ENCODE results near the gene ATP10D.

Gene ATP10D

GRCh38 chr4:47561331-47561730 lies 76.3 kb downstream of the ATP10D start:
- Histone ChIP-seq H2AFZ (ENCODE audit: low read length) (no peak overlapping the region), H3K27ac (ENCODE audit: low read depth, low read length, poor library complexity, severe bottlenecking) (no peak overlapping the region), H3K79me2 (ENCODE audit: insufficient read depth, low read length) (no peaks in the 10 kb centered on the region), H3K9me2 (ENCODE audit: low read depth, low read length) (no peaks in the 10 kb centered on the region), H3K27me3 (ENCODE audit: insufficient read depth, low read length) (no peaks in the 10 kb centered on the region), H4K20me1 (ENCODE audit: insufficient read depth, low read length) (no peaks in the 10 kb centered on the region), H3K9me3 (ENCODE audit: low read length) (no peaks in the 10 kb centered on the region), H3K4me1 (ENCODE audit: insufficient read depth, low read length, severe bottlenecking) (peaks cover 10% of the 10 kb centered on the region), H3K36me3 (ENCODE audit: insufficient read depth, low read length) (no peaks in the 10 kb centered on the region), H3F3A (ENCODE audit: insufficient read depth, low read length) (no peaks in the 10 kb centered on the region), H3K9ac (ENCODE audit: low read length) (no peak overlapping the region), H3K4me2 (ENCODE audit: low read length) (no peak overlapping the region), H3K4me3 (ENCODE audit: low read depth, low read length, poor library complexity, severe bottlenecking) (no peak overlapping the region)
- TF ChIP-seq EZH2 (IDR thresholded peaks at IDR 0.05; ENCODE audit: borderline replicate concordance, low read length) (no peak), CTCF (IDR thresholded peaks at IDR 0.05; ENCODE audit: low read length) (no peak)

- Histone ChIP-seq H4K20me1 (ENCODE audit: insufficient read depth, low read length) (no peaks in the 10 kb centered on the region), H3K79me2 (ENCODE audit: insufficient read depth, low read length) (no peaks in the 10 kb centered on the region), H3K9ac (ENCODE audit: low read length) (no peak overlapping the region), H2AFZ (ENCODE audit: low read length) (no peak overlapping the region), H3K27me3 (ENCODE audit: insufficient read depth, low read length) (no peaks in the 10 kb centered on the region), H3K27ac (ENCODE audit: low read depth, low read length, poor library complexity, severe bottlenecking) (no peak overlapping the region), H3K36me3 (ENCODE audit: insufficient read depth, low read length) (no peaks in the 10 kb centered on the region), H3F3A (ENCODE audit: insufficient read depth, low read length) (no peaks in the 10 kb centered on the region), H3K4me3 (ENCODE audit: low read depth, low read length, poor library complexity, severe bottlenecking) (no peak overlapping the region), H3K9me3 (ENCODE audit: low read length) (no peaks in the 10 kb centered on the region), H3K9me2 (ENCODE audit: low read depth, low read length) (no peaks in the 10 kb centered on the region), H3K4me1 (ENCODE audit: insufficient read depth, low read length, severe bottlenecking) (peaks cover 10% of the 10 kb centered on the region), H3K4me2 (ENCODE audit: low read length) (no peak overlapping the region)
- TF ChIP-seq EZH2 (IDR thresholded peaks at IDR 0.05; ENCODE audit: borderline replicate concordance, low read length), result no peak
- TF ChIP-seq CTCF (IDR thresholded peaks at IDR 0.05; ENCODE audit: low read length), result no peak
These were observed 77.2 kb downstream of the ATP10D start for GRCh38 chr4:47562297-47562696.

- Histone ChIP-seq H3K4me2 (ENCODE audit: low read length) (no peak overlapping the region), H3K9me2 (ENCODE audit: low read depth, low read length) (no peaks in the 10 kb centered on the region), H3K79me2 (ENCODE audit: insufficient read depth, low read length) (no peaks in the 10 kb centered on the region), H2AFZ (ENCODE audit: low read length) (no peak overlapping the region), H3K27me3 (ENCODE audit: insufficient read depth, low read length) (no peaks in the 10 kb centered on the region), H3K36me3 (ENCODE audit: insufficient read depth, low read length) (no peaks in the 10 kb centered on the region), H3K4me1 (ENCODE audit: insufficient read depth, low read length, severe bottlenecking) (peaks cover 10% of the 10 kb centered on the region), H3K9ac (ENCODE audit: low read length) (no peak overlapping the region), H3K9me3 (ENCODE audit: low read length) (no peaks in the 10 kb centered on the region), H3K27ac (ENCODE audit: low read depth, low read length, poor library complexity, severe bottlenecking) (no peak overlapping the region), H4K20me1 (ENCODE audit: insufficient read depth, low read length) (no peaks in the 10 kb centered on the region), H3F3A (ENCODE audit: insufficient read depth, low read length) (no peaks in the 10 kb centered on the region), H3K4me3 (ENCODE audit: low read depth, low read length, poor library complexity, severe bottlenecking) (no peak overlapping the region)
- no peak for TF ChIP-seq CTCF (IDR thresholded peaks at IDR 0.05; ENCODE audit: low read length)
- no peak for TF ChIP-seq EZH2 (IDR thresholded peaks at IDR 0.05; ENCODE audit: borderline replicate concordance, low read length)
These were observed 81.5 kb downstream of the ATP10D start for GRCh38 chr4:47566566-47566965.

Data from OCI-LY1 (cell line).